ENCODE measurements around the gene ENO1. TPM values are rescaled to one million over a fixed set of nuclear protein-coding genes. Genes with fewer than 3 reads are reported as not detected.

Gene ENO1
- polyA plus RNA-seq, 12 donors: 265 to 465 (median 346) TPM; not detected in 1

- no peak for DNase-seq
These were observed 4.0 kb downstream of the ENO1 start for GRCh38 chr1:8874230-8875201.

GRCh38 chr1:8873506-8874229, 4.8 kb downstream of the ENO1 start:
- DNase-seq: no peak

- DNase-seq: no peak
These were observed 5.5 kb downstream of the ENO1 start for GRCh38 chr1:8873001-8873400.

- DNase-seq: no peak
These were observed 6.5 kb downstream of the ENO1 start for GRCh38 chr1:8871965-8872399.

GRCh38 chr1:8871539-8871935, 6.9 kb downstream of the ENO1 start:
- DNase-seq: no peak

GRCh38 chr1:8870616-8871538, 7.6 kb downstream of the ENO1 start:
- no peak for DNase-seq

GRCh38 chr1:8870103-8870502, 8.4 kb downstream of the ENO1 start:
- no peak for DNase-seq

GRCh38 chr1:8867878-8868567, 10.5 kb downstream of the ENO1 start:
- no peak for DNase-seq

GRCh38 chr1:8866792-8867415, 11.6 kb downstream of the ENO1 start:
- DNase-seq: no peak

GRCh38 chr1:8866173-8866791, 12.2 kb downstream of the ENO1 start:
- no peak for DNase-seq

GRCh38 chr1:8864713-8865344, 13.7 kb downstream of the ENO1 start:
- DNase-seq: no peak

- DNase-seq: no peak
These were observed 14.7 kb downstream of the ENO1 start for GRCh38 chr1:8863794-8864233.

- DNase-seq: no peak
These were observed 15.3 kb downstream of the ENO1 start for GRCh38 chr1:8863138-8863537.

GRCh38 chr1:8862528-8862927, 16.0 kb downstream of the ENO1 start:
- no peak for DNase-seq

- DNase-seq: no peak
These were observed 17.6 kb downstream of the ENO1 start for GRCh38 chr1:8860738-8861516.

- DNase-seq: no peak
These were observed 19.4 kb downstream of the ENO1 start for GRCh38 chr1:8858888-8859706.

GRCh38 chr1:8858112-8858668, 20.3 kb downstream of the ENO1 start:
- no peak for DNase-seq

Measured in muscle of arm (tissue), 12 donors.